Heart left ventricle (tissue), 13 donors: ENCODE data around the gene SYNPO2.

Experiments
- CTCF ChIP-seq, 12 donors: fragments of 200-600 bp; sonication (generic) in 4 of 12; IDR thresholded peaks; one replicate each; pipeline versions ENCODE4 v1.5.0 to v1.8.0; 2018 to 2022; ENCODE audit warnings: antibody characterized with exemption in 12 of 12, mild to moderate bottlenecking in 5 of 12
- POLR2A ChIP-seq, 2 donors: fragments of 450-650 bp; IDR thresholded peaks; one replicate each; pipeline ENCODE4 v1.6.1; 2017; ENCODE audit warnings: antibody characterized with exemption in 2 of 2, mild to moderate bottlenecking in 2 of 2, moderate library complexity in 2 of 2
- donor health status: ischemic (EF 13 %, LVEDD 7.1; RV severe dilation, severe dysfunction).
- donor health status: DM: no; HTN: yes; CAD: no.
- donor health status: DM: no; HTN: no; CAD: no.
- donor health status: ischemic (EF 25% LVEDD 6.9; RV normal size, moderate dysfunction).
- donor health status: ischemic (EF 25% LVEDD 5.7; RV mildly dilated, moderate dysfunction).
- donor health status: ischemic (EF 35%, LVEDD 5.7; RV mildly dilated, moderate dysfunction).
- donor health status: nonischemic (EF 11% LVEDD 7.7; RV severe dilation, severe dysfunction).
- donor health status: DM: yes; HTN: yes; CAD: no.
- donor health status: PGD.
- donor health status: ischemic (EF 29% LVEDD 5.4; RV normal size, mild dysfunction).
- donor health status: nonischemic (EF 23%, LVEDD 6.1; RV moderate dilation, normal function).

DNA sequence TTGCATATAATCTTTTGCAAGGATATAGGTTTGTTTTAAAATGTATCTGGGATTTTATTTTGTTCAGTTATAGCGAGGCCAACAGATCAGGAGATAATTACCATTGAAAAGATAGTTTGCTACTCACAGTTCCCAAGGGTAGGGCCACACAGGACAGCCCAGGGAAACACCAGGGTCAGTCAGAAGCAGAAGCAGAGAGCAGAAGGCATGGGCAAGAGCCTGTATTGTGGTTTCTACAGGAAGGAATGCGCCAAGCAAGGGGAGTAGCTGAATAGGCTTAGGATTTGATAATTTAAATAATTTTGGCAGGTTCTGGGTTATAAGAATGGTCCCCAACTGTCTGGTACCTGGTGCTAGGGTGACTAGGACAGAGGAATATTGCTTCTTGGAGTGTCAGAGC, 61.6 kb downstream of the SYNPO2 start:
- TF ChIP-seq CTCF (IDR thresholded peaks at IDR 0.05), result no peak
- no peak for TF ChIP-seq POLR2A (IDR thresholded peaks at IDR 0.05)
